ENCODE results near the gene TNP2.

TNP2 gene

DNA sequence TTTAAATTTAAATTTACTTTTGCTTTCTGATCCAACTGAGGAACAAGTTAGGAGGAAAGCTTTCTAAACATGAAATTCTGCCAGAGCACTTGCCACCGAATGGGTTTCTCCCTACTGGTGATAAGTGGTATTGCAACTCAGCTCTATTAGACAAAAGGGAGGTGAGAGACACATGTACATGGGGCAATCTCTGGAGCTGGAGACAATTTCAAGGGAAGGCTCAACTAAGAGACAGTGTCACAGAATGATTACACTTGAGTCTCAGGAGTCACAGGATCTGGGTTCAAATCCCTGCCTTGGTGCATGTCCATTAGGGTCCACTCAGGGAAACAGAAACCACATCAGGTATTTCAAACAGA is 50.5 kb downstream of the TNP2 start:
- DNase-seq (ENCODE audit: low read depth), result no peak

All from activated T-helper 1 cell treated with Interleukin-2 at 50 U/mL for 16 hours (primary cell).